NCI-H2171 (cell line): ENCODE measurements around the gene PIK3R2.
"Not testable (repeated sequence)": the region's sequence is repeated elsewhere in the genome, so short reads cannot be mapped to it uniquely, and the experiment has no call there.

Source experiments
- DNase-seq: peaks from one replicate; lab custom pipeline; 2025; lab: John Stamatoyannopoulos, UW

PIK3R2 gene

DNA sequence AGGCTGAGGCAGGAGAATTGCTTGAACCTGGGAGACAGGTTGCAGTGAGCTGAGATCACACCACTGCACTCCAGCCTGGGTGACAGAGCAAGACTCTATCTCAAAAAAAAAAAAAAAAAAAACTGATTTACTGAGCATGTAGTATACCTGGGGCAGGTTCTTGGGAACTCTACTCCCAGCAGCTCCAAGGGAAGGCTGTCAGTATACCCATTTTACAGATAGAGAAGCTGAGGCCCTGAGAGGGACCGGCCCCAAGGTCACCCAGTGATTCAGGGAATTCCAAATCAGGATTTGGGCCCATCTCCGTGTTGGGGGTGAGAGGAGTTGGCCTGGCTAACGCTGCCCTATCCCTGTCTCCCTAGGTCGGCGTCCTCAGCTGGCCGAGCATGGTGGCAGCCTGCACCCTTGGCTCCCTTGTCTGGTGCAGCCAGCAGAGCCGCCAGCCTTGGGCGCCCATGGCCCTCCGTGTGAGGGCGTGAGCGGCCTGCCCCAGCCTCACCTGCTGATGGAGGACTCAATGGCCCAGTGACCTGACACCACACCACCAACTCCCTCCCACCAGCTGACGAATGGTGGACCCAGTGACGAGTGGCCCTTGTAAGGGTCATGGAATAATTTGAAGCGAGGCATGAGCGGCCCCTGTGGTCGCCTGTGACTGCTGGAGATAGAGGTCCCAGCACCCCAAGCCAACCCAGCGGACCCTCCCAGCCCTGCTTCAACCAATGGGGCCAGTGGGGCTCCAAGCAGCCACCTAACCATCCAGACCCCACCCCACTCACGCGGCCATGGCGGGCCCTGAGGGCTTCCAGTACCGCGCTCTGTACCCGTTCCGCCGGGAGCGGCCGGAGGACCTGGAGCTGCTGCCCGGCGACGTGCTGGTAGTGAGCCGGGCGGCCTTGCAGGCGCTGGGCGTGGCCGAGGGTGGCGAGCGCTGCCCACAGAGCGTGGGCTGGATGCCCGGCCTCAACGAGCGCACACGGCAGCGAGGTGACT is 2.4 kb downstream of the PIK3R2 start:
- no peak for DNase-seq

DNA sequence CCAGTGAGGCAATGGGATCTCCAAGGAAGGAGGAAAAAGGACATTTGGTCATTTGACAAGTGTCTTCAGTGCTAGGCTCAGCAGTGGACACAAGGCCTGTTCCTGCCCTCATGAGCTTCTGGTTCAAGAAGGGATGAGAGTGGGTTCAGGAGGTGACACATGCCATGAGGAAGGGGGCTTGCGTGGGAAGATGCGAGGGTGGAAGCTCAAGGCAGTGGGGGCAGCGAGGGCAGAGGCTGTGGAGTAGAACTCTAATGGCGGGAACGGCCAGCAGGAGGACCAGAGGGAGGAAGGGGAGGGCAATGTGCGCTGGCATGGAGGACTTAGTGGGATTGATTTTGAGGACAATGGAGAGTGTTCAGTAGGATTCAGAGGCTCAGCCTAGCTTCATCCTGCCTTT is 3.3 kb downstream of the PIK3R2 start:
- DNase-seq: no peak

DNA sequence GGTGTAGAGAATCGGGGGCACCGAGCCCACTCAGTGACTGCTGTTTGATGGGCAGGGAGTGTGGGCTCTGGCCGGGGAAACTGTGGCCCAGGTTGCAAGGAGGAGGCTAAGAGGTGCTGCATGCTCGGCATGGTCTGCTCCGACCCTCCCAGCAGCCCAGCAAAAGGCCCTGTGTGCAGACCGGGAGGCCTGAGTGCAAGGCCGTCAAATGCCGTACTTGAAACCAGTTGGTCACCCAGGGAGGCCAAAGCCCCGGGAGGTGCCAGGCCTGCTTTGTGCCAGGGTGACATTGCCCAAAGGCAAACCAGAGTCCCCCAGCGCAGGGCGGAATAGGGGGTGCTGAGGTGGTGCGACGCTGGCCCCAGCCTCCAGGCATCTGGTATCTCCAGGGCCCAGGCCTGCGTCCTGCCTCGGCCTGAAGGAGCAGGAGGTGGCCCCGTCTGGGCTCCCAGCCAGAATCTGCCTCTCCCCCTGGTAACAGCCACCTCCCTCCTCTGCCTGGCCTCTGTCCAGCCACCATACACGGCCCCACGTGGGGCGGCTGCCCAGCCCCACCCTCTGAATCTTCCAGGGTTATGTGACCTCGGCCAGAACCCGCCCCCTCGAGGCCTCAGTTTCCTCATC is 4.0 kb downstream of the PIK3R2 start:
- peak; percentile 90 for DNase-seq

DNA sequence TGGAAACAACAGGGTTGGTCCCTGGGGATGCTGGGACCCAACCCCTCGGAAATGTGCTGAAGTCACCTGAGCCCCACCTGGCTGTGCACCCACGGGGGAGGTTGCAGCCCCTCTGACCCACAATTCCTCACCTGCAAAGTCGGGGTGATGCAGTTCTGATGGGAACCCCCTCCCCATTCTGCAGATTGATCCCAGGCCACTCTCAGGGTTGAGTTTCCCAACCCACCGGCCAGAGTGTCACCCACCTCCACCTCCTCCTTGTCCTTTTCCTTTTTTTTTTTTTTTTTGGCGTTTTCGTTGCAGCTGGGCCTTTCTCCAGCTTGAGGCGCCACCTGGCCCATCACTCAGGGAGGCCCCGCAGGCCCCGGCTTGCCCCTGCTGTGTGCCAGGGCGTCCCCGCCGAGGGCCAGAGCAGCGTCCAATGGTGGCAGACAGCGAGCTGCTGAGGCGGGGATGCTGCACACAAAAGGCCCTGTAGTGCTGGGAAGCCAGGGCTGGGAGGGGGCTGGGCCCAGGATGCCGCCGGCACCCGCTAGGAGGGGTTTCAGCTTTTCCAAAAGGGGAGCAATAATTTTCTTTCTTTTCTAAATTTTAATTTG is 4.6 kb downstream of the PIK3R2 start:
- DNase-seq: peak; percentile 94

DNA sequence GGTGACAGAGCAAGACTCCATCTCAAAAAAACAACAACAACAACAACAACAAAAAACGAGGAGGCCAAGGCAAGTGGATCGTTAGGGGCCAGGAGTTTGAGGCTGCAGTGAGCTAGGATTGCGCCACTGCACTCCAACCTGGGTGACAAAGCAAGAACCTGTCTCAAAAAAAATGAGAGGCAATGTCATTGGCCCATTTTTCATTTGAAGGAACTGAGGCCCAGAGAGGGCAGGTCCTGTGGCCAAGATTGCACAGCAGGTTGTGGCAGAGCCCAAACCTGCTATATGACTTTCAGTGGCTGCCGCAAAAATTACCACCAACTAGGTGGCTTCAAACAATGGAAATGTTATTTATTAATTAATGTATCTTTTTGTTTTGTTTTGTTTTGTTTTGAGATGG is 5.5 kb downstream of the PIK3R2 start:
- DNase-seq: no peak

DNA sequence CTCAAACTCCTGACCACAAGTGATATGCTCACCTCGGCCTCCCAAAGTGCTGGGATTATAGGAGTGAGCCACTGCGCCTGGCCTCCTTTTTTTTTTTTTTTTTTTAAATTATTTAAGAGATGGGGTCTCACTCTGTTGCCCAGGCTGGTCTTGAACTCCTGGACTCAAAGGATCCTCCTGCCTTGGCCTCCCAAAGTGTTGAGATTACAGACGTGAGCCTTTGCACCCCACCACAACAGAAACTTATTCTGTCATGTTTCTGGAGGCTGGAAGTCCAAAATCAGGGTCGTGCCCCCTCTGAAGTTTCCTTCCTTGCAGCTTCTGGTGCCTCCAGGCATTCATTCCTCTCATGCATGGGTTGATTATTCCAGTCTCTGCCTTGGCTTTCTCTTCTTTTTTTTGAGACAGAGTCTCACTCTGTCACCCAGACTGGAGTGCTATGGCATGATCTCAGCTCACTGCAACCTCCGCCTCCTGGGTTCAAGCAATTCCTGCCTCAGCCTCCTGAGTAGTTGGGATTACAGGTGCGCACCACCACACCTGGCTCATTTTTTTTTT is 6.2 kb downstream of the PIK3R2 start:
- DNase-seq: not testable (repeated sequence)

DNA sequence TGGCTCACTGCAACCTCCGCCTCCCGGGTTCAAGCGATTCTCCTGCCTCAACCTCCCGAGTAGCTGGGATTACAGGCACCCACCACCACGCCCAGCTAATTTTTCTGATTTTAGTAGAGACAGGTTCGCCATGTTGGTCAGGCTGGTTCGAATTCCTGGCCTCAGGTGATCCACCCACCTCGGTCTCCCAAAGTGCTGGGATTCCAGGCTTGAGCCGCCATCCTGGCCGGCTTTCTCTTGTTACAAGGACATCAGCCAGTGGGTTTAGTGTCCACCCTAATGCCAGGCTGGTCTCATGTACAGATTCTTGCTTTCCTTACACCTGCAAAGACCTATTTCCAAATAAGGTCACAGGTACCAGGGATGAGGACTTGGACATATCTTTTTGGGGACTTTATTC is 6.8 kb downstream of the PIK3R2 start:
- no peak for DNase-seq

DNA sequence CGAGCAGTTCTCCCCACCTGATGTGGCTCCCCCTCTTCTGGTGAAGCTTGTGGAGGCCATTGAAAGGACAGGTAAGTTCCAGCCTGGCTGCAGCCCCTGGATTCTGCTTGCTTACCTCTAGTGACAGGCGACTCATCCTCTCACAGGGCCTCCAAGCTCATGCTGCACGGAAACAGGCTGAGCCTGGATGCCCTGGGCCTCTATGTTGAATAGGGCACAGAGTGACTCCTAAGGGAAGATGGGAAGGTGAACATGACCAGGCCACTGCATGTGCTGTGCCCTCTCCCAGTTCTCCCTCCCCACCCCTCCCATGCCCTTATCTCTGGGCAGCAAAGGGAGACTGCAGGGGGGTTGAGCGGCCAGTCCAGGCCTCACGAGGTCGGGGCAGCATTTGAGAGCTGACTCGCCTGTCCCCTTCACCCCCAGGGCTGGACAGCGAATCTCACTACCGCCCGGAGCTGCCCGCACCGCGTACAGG is 7.6 kb downstream of the PIK3R2 start:
- no peak for DNase-seq

DNA sequence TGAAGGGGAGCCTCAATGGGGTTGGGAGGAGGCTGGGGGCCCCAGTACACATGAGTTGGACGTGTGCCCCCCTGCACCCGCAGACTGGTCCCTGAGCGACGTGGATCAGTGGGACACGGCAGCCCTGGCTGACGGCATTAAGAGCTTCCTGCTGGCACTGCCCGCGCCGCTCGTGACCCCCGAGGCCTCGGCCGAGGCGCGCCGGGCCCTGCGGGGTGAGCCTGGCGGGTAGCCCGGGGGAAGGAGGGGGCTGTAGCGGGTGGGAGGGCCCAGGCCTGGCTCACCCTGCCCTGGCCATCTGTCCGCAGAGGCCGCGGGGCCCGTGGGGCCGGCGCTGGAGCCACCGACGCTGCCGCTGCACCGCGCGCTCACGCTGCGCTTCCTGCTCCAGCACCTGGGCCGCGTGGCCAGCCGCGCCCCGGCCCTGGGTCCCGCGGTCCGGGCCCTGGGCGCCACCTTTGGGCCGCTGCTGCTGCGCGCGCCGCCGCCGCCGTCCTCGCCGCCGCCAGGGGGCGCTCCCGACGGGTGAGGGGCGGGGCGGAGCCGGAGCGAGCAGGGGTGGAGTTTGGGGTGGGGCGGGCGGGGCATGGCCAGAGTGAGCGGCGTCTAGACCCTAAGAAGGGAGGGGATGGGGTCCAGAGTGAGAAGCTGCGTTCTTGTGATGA is 8.1 kb downstream of the PIK3R2 start:
- DNase-seq: peak; percentile 60

DNA sequence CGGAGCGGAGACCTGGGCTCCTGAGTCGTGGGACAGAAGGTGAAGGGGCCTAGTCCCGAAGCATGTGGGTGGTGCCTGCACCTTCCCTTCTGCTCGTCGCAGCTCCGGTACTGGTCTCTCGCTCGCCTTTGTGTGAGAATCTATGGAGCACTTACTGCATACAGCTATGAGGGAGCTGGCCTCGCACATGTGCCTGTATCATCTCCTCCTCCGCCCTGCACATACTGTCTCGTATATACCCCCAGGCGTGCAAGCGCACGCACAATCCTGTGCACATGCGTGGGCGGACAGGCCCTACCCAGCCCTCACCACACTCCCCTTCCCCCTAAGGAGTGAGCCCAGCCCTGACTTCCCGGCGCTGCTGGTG is 8.7 kb downstream of the PIK3R2 start:
- no peak for DNase-seq

DNA sequence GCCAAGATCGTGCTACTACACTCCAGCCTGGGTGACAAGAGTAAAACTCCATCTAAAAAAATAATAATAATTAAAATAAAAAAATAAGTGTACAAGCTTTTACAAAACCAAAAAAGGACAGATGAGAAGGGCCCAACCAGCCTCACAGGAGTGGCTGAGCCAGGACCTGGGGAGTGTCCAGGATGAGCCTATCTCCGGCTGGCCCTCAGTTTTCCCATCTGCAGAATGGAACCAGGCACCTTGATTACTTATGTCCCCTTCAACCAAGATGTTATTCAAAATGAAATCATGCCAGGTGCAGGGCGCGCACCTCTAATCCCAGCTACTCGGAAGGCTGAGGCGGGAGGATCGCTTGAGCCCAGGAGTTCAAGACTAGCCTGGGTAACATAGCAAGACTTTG is 11.1 kb downstream of the PIK3R2 start:
- no peak for DNase-seq

DNA sequence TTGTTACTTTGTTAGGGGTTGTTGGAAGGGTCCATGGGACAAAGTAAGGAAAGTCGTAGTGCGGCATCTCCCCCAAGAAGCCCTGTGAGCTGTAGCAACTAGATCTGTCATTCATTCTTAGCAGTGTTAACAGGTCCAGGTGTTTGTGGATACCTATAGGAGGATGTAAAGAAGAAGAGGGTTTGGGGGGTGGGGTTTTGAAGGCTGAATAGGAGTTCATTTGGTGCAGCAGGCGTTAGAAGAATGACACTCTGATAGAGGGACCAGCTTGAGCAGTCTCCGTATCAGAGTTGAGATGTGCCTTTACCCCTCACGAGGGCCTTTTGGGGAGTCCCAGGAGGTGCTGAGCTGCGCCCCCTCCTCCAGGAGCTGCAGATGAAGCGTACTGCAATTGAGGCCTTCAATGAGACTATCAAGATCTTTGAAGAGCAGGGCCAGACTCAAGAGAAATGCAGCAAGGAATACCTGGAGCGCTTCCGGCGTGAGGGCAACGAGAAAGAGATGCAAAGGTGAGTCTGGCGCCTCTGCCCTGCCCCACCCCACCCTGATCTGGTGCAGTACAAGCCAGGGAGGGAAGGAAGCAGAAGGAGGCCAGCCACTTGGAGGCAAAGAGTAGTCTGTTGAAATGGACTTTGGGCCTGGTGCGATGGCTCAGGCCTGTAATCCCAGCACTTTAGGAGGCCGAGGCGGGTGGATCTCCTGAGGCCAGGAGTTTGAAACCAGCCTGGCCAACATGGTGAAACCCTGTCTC is 13.0 kb downstream of the PIK3R2 start:
- DNase-seq: no peak

DNA sequence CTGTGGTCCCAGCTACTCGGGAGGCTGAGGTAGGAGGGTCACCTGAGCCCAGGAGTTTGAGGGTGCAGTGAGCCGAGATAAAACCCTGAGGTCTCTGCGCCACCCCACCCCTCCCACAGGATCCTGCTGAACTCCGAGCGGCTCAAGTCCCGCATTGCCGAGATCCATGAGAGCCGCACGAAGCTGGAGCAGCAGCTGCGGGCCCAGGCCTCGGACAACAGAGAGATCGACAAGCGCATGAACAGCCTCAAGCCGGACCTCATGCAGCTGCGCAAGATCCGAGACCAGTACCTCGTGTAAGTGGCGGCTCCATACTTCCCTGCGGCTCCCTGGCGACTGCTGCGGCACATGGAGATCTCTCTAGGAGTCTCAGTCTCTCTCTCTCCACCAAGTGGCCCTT is 14.0 kb downstream of the PIK3R2 start:
- no peak for DNase-seq

DNA sequence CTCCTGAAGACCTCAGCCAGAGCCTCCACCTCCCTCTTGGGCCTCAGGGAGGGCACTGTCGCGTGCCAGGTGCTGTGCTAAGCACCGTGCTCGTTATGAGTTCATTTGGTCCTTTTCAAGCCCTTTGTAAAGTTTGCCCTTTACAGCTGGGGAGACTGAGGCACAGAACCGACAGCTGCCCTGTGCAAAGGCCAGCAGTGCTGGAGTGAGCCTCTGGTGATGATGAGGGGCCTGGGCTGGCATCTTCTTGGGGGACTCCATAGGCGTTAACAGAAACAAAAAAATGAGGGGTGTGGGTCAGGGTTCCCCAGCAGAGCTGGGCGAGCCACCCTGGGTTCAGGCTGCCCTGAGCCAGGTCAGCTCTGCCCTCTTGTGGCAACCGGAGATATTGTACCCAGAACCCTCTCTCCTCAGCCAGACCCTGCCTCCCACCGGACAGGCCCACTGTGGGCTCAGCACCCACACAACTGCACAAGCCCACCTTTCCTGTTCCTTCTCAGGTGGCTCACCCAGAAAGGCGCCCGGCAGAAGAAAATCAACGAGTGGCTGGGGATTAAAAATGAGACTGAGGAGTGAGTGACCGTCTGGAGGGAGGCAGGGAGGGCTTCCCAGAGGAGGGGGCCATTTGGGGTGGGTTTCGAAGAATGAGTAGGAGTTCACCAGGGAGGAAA is 15.1 kb downstream of the PIK3R2 start:
- peak; percentile 7 for DNase-seq

DNA sequence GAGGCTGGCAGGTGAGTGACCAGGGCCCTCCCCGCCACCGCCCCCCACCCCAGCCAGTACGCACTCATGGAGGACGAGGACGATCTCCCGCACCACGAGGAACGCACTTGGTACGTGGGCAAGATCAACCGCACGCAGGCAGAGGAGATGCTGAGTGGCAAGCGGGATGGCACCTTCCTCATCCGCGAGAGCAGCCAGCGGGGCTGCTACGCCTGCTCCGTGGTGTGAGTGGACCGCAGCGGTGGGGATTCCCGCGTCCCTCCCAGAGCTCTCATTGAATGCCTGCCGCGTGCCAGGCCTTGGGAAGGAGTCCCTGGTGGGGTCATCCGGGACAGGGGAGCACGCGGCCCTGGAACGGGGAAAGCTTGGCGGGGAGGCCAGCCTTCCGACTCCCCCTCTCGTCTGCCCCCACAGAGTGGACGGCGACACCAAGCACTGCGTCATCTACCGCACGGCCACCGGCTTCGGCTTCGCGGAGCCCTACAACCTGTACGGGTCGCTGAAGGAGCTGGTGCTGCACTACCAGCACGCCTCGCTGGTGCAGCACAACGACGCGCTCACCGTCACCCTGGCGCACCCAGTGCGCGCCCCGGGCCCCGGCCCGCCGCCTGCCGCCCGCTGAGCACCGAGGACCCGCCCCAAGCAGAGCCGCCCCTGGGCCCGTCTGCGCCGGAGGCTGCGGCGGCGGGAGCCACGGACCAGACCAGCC is 15.9 kb downstream of the PIK3R2 start:
- no peak for DNase-seq

DNA sequence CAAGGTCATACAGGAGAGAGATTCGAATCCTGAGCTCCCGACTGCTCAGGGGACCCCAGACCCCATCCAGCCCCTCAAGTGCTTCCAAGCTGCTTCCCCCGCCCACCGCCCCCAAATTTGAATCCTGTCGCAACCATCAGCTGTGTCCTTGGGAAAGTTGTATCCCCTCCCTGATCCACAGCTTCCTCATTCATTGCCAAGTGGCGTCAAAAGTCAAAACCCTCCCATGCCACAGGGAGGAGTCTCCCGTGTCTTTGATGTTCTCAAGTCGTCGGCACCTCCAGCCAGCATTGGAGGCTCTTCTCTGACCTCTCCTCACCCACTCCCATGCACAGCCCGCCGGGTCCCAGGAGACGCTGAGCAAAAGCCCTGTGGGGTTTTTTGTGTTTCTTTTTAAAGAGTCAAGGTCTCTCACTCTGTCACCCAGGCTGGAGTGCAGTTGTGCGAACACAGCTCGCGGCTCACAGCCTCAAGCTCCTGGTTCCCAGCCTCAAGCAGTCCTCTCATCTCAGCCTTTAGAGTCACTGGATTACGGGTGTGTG is 17.8 kb downstream of the PIK3R2 start:
- DNase-seq: no peak

DNA sequence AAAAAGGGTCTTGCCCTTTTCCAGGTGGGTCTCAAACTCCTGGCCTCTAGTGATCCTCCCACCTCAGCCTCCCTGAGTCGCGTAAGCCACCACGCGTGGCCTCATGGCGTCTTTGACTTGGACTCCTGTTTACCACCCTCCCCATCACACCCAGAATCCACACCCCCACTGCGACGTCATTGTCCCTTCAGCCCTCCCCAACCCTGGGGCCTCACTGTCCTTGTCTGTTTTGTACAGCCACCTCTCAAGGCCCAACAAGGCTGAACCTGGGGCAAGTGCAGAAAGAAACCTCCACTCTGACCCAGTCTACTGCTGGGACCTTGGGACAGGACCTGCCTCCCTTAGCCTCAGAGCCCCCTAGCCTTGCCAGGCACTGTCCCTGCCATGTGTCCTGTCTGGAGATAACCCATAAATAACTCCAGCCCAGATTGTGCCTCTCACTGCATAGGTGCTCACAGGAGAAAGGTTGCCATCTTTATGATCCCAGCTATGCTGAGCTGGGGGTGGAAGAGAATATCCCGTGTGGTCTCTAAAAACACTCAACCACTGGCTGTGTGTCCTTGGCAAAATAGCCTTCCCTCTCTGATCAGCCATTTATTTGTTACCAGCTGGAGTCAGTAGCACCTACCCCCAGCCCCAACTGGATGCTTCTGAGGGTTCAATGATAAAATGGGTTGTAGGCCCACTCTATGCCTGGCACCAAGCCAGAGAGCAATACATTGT is 18.8 kb downstream of the PIK3R2 start:
- no peak for DNase-seq

DNA sequence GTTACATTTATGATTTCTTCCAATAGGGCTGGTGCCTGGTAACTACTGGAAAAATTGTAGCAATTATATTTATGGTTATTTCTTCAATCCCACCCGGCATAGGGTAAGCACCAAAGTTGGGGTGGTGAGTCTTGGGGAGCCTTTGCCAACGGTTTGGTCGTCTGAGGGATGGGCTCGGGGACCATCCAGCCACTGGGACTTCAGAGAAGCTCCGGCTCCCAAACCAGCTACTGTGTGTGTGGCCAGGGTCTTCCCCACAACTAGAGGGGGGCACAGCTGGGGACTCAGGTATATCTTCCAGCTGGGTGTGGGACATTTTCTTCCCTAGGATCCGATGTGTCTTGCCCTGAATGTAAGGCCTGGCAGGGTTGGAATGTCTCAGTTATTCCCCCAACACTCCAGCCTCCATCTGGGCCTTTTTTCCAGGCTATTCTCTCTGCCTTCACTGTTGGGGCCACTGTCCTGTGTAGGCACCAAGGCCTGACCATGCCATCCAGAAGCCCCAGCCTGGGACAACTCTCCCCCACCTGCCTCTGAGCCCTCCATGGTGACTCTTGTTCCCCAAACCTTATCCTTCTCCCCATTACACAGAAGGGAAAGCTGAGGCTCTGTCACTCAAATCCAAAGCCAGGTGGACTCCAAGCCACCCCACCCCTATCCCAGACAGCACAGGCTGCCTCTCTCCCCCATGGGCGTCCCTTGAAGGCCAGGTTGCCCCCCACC is 19.5 kb downstream of the PIK3R2 start:
- no peak for DNase-seq
